A549 (cell line): ENCODE results near the gene HOXD10.

Experiments used
- CTCF ChIP-seq: fragments of >200 bp; sonication (Bioruptor Twin); formaldehyde crosslinking; IDR thresholded peaks from 3 replicates; pipeline ENCODE4 v1.5.1; 2016
- MYC ChIP-seq: IDR thresholded peaks from 2 replicates; pipeline ENCODE4 v1.6.1; 2012; ENCODE audit warnings: mild to moderate bottlenecking, inconsistent platforms, low read length, improper control_type of control experiment, borderline replicate concordance

DNA sequence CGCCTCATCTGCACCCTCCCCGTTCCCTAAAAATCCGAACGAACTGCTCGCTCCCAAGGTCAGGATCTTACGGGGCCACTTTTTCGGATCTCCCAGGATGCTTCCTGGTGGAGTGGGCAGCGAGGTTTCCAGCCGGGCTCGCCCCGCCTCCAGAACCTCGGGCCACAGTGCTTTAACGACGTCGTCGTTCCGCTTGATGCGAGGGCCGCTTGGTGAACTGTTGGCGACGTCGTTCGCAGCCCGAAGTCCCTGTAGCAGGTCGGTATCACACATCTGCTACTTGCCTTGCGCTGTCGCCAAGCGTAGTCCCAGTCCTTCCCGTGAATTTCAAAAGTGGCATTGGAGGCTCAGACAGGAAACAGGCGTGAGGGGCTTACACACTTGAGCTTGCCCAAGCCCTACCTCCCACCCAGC, 48.2 kb upstream of the HOXD10 start:
- TF ChIP-seq CTCF (no peak), MYC (no peak)
